Gastrocnemius medialis (tissue), 4 donors: Measurements from ENCODE around the gene UNC5C. TPM values are rescaled to one million over a fixed set of nuclear protein-coding genes. Genes with fewer than 3 reads are reported as not detected.

Experiments
- ATAC-seq, 2 donors: fragments of 150-250 bp; one replicate each; pipeline ENCODE4 v1.9.1; 2016
- DNase-seq, 2 donors: peaks; one replicate each; pipeline ENCODE4 v3.0.0-alpha.2; 2019
- H3K27ac ChIP-seq, 4 donors: fragments of 200-600 bp; sonication (generic); 1 replicate in 1 of 4; 2 replicates in 3 of 4; pipeline ENCODE4 v1.5.1; 2016 to 2018; ENCODE audit warnings: mild to moderate bottlenecking in 2 of 4, moderate library complexity in 1 of 4
- H3K27me3 ChIP-seq, 3 donors: fragments of 200-600 bp; sonication (generic) in 2 of 3; 1 replicate in 1 of 3; 2 replicates in 2 of 3; pipeline versions ENCODE4 v1.5.1 to v1.6.0; 2016 to 2019; ENCODE audit warnings: mild to moderate bottlenecking in 1 of 3, moderate library complexity in 1 of 3
- H3K36me3 ChIP-seq, 2 donors: fragments of 200-600 bp; sonication (generic) in 1 of 2; one replicate each; pipeline ENCODE4 v1.5.1; 2017 to 2018
- H3K4me1 ChIP-seq, 2 donors: fragments of 200-600 bp; sonication (generic) in 1 of 2; one replicate each; pipeline ENCODE4 v1.5.1; 2016 to 2017; ENCODE audit warnings: mild to moderate bottlenecking in 2 of 2
- H3K4me3 ChIP-seq, 4 donors: fragments of 200-600 bp; sonication (generic) in 3 of 4; 1 replicate in 1 of 4; 2 replicates in 3 of 4; pipeline ENCODE4 v1.5.1; 2016 to 2019; ENCODE audit warnings: mild to moderate bottlenecking in 2 of 4
- H3K9me3 ChIP-seq, 3 donors: fragments of 200-600 bp; sonication (generic) in 2 of 3; 1 replicate in 1 of 3; 2 replicates in 2 of 3; pipeline ENCODE4 v1.5.1; 2016 to 2019
- POLR2A ChIP-seq, 2 donors: fragments of 450-650 bp; IDR thresholded peaks; one replicate each; pipeline ENCODE4 v1.6.1; 2017; ENCODE audit warnings: antibody characterized with exemption in 2 of 2, mild to moderate bottlenecking in 2 of 2, moderate library complexity in 2 of 2
- in situ Hi-C, 4 donors: fragments of 200-750 bp; cut with MboI; loops; one replicate each; pipeline versions ENCODE4 v1.15.0 to v1.8.0; 2017; ENCODE audit warnings: low sequenced_read_pairs in 4 of 4
- intact Hi-C: fragments of 100-400 bp; cut with DNase I; formaldehyde crosslinking; loops from one replicate; pipeline ENCODE4 v1.15.1; 2023; ENCODE audit warnings: low total_unique reads
- total RNA-seq, 4 donors: library from RNA; depleted of rRNA; stranded (reverse); fragments of >200 nt; gene quantifications; one replicate each; pipeline versions ENCODE4 v1.1.0 to v1.2.3, GENCODE V29; 2016
- TF ChIP-seq, protein P1 (sequence below), 5 experiments: fragments of 450-650 bp in 3 of 5; fragments of 200-600 bp in 2 of 5; sonication (generic) in 2 of 5; IDR thresholded peaks in 4 of 5; conservative IDR thresholded peaks in 1 of 5; 1 replicate in 4 of 5; 2 replicates in 1 of 5; pipeline ENCODE4 v1.5.1; 2016 to 2019; ENCODE audit warnings: antibody characterized with exemption in 5 of 5, mild to moderate bottlenecking in 3 of 5, moderate library complexity in 3 of 5

The UNC5C gene
- total RNA-seq, 4 donors from 2014 or later = 0.07 to 0.33 (median 0.23) TPM; not detected in 1

- DNase-seq (no peak), ATAC-seq (no peak)
- Histone ChIP-seq H3K4me3 (no peak overlapping the region), H3K9me3 (no peaks in the 10 kb centered on the region), H3K4me1 (no peaks in the 10 kb centered on the region), H3K27ac (no peak overlapping the region), H3K27me3 (no peaks in the 10 kb centered on the region), H3K36me3 (no peaks in the 10 kb centered on the region)
- intact Hi-C loops (no loop called here), in situ Hi-C loops (no loop called here)
- TF ChIP-seq POLR2A (IDR thresholded peaks at IDR 0.05) = no peak
- TF ChIP-seq, protein P1, sequence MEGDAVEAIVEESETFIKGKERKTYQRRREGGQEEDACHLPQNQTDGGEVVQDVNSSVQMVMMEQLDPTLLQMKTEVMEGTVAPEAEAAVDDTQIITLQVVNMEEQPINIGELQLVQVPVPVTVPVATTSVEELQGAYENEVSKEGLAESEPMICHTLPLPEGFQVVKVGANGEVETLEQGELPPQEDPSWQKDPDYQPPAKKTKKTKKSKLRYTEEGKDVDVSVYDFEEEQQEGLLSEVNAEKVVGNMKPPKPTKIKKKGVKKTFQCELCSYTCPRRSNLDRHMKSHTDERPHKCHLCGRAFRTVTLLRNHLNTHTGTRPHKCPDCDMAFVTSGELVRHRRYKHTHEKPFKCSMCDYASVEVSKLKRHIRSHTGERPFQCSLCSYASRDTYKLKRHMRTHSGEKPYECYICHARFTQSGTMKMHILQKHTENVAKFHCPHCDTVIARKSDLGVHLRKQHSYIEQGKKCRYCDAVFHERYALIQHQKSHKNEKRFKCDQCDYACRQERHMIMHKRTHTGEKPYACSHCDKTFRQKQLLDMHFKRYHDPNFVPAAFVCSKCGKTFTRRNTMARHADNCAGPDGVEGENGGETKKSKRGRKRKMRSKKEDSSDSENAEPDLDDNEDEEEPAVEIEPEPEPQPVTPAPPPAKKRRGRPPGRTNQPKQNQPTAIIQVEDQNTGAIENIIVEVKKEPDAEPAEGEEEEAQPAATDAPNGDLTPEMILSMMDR (IDR thresholded peaks at IDR 0.05 in 4 of 5, conservative IDR thresholded peaks at IDR 0.05 in 1 of 5) = no peak
Observed at GRCh38 chr4:95191537-95191936, 357.2 kb downstream of the UNC5C start.

DNA sequence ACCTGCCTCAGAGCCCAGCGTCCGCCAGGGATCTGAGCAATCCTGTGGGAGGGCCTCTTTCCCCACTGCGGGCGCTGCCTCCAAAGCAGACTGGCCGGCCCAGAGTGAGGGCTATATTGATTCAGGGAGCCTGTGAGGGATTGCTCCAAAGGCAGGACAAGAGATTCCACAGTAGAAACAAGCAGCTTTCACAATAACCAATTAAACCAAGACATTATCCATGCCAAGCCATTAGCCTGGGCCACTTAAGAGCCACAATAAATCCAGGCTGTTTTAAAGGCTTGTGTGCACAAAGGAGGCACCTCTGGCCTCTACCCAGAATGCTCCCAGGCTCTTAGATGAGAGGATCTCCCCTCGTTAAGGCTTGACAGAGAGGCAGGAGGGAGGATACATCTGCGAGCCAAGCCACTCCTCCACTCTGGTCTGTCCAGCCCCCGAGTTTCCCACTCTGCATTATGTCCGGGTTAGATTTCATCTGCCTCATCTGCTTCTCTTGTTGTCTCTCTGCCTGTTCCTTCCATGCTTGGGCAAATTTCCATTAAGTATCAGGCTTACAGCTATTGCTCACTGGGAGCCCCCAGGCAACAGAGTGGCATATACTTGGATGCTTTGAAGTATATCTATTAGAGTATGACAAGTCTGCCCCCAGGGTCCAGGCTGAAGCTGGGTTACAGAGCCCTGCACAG is 357.9 kb downstream of the UNC5C start:
- in situ Hi-C loops = no loop called here

DNA sequence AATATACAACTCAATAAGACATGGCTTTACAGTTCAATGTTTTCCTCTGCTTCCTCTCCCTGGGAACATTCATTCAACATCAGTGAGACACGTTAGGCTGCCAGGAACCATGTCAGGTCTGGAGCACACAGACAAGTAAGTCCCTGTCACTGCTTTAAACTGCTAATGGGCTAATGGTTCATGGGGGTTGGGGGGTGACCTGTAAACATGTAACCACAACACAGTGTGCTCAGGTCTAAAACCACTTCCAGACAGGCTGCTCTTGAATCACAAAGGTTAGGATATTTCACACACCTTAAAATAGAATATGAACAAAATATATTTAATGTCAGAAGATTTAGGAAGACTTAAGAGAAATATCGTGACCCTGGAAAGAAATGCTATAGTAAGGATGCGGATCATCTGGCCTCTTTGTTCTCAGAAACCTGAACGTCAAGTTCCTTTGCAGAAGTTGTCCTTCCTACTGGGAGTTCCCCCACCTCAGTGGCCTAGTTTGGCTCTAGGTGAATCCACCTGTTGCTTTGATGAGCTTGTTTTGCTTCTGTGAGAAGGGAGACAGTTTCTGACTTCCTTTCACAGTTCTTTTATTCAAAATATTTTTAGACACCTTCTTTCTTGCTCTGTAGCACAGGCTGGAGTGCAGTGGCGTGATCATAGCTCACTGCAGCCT is 359.9 kb downstream of the UNC5C start:
- DNase-seq (no peak), ATAC-seq (no peak)
- no peak overlapping the region for H3K4me3 ChIP-seq
- intact Hi-C loops (no loop called here), in situ Hi-C loops (no loop called here)
- H3K27ac ChIP-seq = no peak overlapping the region
- H3K36me3 ChIP-seq = no peaks in the 10 kb centered on the region
- H3K27me3 ChIP-seq = no peaks in the 10 kb centered on the region
- H3K9me3 ChIP-seq = no peaks in the 10 kb centered on the region
- no peak for TF ChIP-seq POLR2A (IDR thresholded peaks at IDR 0.05)
- TF ChIP-seq, protein P1 (IDR thresholded peaks at IDR 0.05 in 4 of 5, conservative IDR thresholded peaks at IDR 0.05 in 1 of 5) = no peak
- no peaks in the 10 kb centered on the region for H3K4me1 ChIP-seq

More for the DNA sequence above, 357.9 kb downstream of the UNC5C start:
- Histone ChIP-seq H3K4me3 (no peak overlapping the region), H3K27me3 (no peaks in the 10 kb centered on the region), H3K9me3 (no peaks in the 10 kb centered on the region), H3K4me1 (no peaks in the 10 kb centered on the region), H3K27ac (no peak overlapping the region), H3K36me3 (no peaks in the 10 kb centered on the region)
- intact Hi-C loops = no loop called here
- no peak for DNase-seq
- ATAC-seq = no peak
- TF ChIP-seq POLR2A (IDR thresholded peaks at IDR 0.05) = no peak
- TF ChIP-seq, protein P1 (IDR thresholded peaks at IDR 0.05 in 4 of 5, conservative IDR thresholded peaks at IDR 0.05 in 1 of 5) = no peak

DNA sequence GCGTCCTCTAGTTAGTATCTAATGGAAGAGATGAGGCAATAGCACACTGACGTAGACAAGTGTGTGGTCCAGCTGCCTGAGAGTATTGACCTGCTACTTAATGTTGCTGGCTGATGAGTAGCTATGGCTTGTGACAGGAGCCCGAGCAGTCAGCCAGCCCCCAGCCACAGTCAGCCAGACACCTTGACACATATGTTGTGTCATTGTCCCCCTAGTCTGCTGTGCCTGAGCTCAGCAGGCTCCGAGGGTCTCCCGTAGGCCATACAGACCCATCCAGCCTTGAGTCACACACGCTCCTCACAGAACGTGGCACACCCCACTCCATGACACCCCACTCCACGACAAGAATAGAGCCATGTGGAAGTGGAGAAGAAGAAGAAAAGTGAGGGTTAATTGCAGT is 362.1 kb downstream of the UNC5C start:
- Histone ChIP-seq H3K4me1 (no peaks in the 10 kb centered on the region), H3K27ac (no peak overlapping the region), H3K4me3 (no peak overlapping the region), H3K27me3 (no peaks in the 10 kb centered on the region), H3K9me3 (no peaks in the 10 kb centered on the region), H3K36me3 (no peaks in the 10 kb centered on the region)
- DNase-seq = no peak
- in situ Hi-C loops = no loop called here
- intact Hi-C loops = no loop called here
- TF ChIP-seq, protein P1 (IDR thresholded peaks at IDR 0.05 in 4 of 5, conservative IDR thresholded peaks at IDR 0.05 in 1 of 5) = no peak
- TF ChIP-seq POLR2A (IDR thresholded peaks at IDR 0.05) = no peak
- ATAC-seq = no peak
